Stromal cell of bone marrow (primary cell): ENCODE measurements around the gene PTPRM.
A peak's percentile ranks its signal among the peaks of the same experiment; 100 is the strongest.

ENCODE experiments used
- DNase-seq: peaks from one replicate; pipeline ENCODE4 v3.0.0-alpha.2; 2012; ENCODE audit warnings: low read depth

Gene PTPRM

GRCh38 chr18:7755753-7756475 lies 188.8 kb downstream of the PTPRM start:
- DNase-seq = no peak

GRCh38 chr18:7757175-7757574 lies 190.1 kb downstream of the PTPRM start:
- no peak for DNase-seq

- DNase-seq = no peak
Observed at GRCh38 chr18:7758764-7759163, 191.6 kb downstream of the PTPRM start.

GRCh38 chr18:7760967-7761948 lies 194.1 kb downstream of the PTPRM start:
- no peak for DNase-seq

GRCh38 chr18:7764405-7764804 lies 197.3 kb downstream of the PTPRM start:
- no peak for DNase-seq

GRCh38 chr18:7766346-7766745 lies 199.2 kb downstream of the PTPRM start:
- no peak for DNase-seq

GRCh38 chr18:7766817-7767216 lies 199.7 kb downstream of the PTPRM start:
- DNase-seq = no peak

GRCh38 chr18:7770908-7771307 lies 203.8 kb downstream of the PTPRM start:
- no peak for DNase-seq

GRCh38 chr18:7772510-7772888 lies 205.4 kb downstream of the PTPRM start:
- no peak for DNase-seq

GRCh38 chr18:7772951-7773350 lies 205.8 kb downstream of the PTPRM start:
- no peak for DNase-seq

- DNase-seq = no peak
Observed at GRCh38 chr18:7775128-7775527, 208.0 kb downstream of the PTPRM start.

- DNase-seq = no peak
Observed at GRCh38 chr18:7775843-7776242, 208.7 kb downstream of the PTPRM start.

- DNase-seq = no peak
Observed at GRCh38 chr18:7778181-7778580, 211.1 kb downstream of the PTPRM start.

- no peak for DNase-seq
Observed at GRCh38 chr18:7779211-7779610, 212.1 kb downstream of the PTPRM start.

- no peak for DNase-seq
Observed at GRCh38 chr18:7784171-7784570, 217.1 kb downstream of the PTPRM start.

GRCh38 chr18:7786569-7786968 lies 219.5 kb downstream of the PTPRM start:
- no peak for DNase-seq

- no peak for DNase-seq
Observed at GRCh38 chr18:7787339-7787738, 220.2 kb downstream of the PTPRM start.

GRCh38 chr18:7789856-7790552 lies 222.9 kb downstream of the PTPRM start:
- peak; percentile 23 for DNase-seq

GRCh38 chr18:7793100-7793499 lies 226.0 kb downstream of the PTPRM start:
- no peak for DNase-seq

- no peak for DNase-seq
Observed at GRCh38 chr18:7803956-7804469, 236.9 kb downstream of the PTPRM start.

- no peak for DNase-seq
Observed at GRCh38 chr18:7805096-7805495, 238.0 kb downstream of the PTPRM start.

GRCh38 chr18:7805880-7806279 lies 238.8 kb downstream of the PTPRM start:
- no peak for DNase-seq
